ENCODE data around the gene ABCA13. TPM values are rescaled to one million over a fixed set of nuclear protein-coding genes. Genes with fewer than 3 reads are reported as not detected.

ABCA13 gene
- polyA plus RNA-seq, 4 donors = 0.76 to 1.0 (median 0.96) TPM

GRCh38 chr7:48473205-48473865 is 302.1 kb downstream of the ABCA13 start:
- DNase-seq (ENCODE audit: low read depth in 4 of 4, low spot score in 3 of 4) = no peak

- DNase-seq (ENCODE audit: low read depth in 4 of 4, low spot score in 3 of 4) = no peak
These were observed 310.0 kb downstream of the ABCA13 start for GRCh38 chr7:48481235-48481634.

GRCh38 chr7:48497521-48497920 is 326.3 kb downstream of the ABCA13 start:
- DNase-seq (ENCODE audit: low read depth in 4 of 4, low spot score in 3 of 4) = no peak

GRCh38 chr7:48502021-48502420 is 330.8 kb downstream of the ABCA13 start:
- no peak for DNase-seq (ENCODE audit: low read depth in 4 of 4, low spot score in 3 of 4)

GRCh38 chr7:48505051-48505450 is 333.8 kb downstream of the ABCA13 start:
- no peak for DNase-seq (ENCODE audit: low read depth in 4 of 4, low spot score in 3 of 4)

- DNase-seq (ENCODE audit: low read depth in 4 of 4, low spot score in 3 of 4) = no peak
These were observed 334.2 kb downstream of the ABCA13 start for GRCh38 chr7:48505466-48505865.

- no peak for DNase-seq (ENCODE audit: low read depth in 4 of 4, low spot score in 3 of 4)
These were observed 335.3 kb downstream of the ABCA13 start for GRCh38 chr7:48506569-48506968.

- DNase-seq (ENCODE audit: low read depth in 4 of 4, low spot score in 3 of 4) = peak in 1 of 4 donors; percentile 7
These were observed 339.8 kb downstream of the ABCA13 start for GRCh38 chr7:48511080-48511479.

GRCh38 chr7:48512892-48513291 is 341.6 kb downstream of the ABCA13 start:
- DNase-seq (ENCODE audit: low read depth in 4 of 4, low spot score in 3 of 4) = no peak

GRCh38 chr7:48515171-48515570 is 343.9 kb downstream of the ABCA13 start:
- DNase-seq (ENCODE audit: low read depth in 4 of 4, low spot score in 3 of 4) = no peak

GRCh38 chr7:48518092-48518491 is 346.8 kb downstream of the ABCA13 start:
- no peak for DNase-seq (ENCODE audit: low read depth in 4 of 4, low spot score in 3 of 4)

GRCh38 chr7:48522692-48523091 is 351.4 kb downstream of the ABCA13 start:
- no peak for DNase-seq (ENCODE audit: low read depth in 4 of 4, low spot score in 3 of 4)

- no peak for DNase-seq (ENCODE audit: low read depth in 4 of 4, low spot score in 3 of 4)
These were observed 354.8 kb downstream of the ABCA13 start for GRCh38 chr7:48525736-48526732.

GRCh38 chr7:48528646-48529045 is 357.4 kb downstream of the ABCA13 start:
- DNase-seq (ENCODE audit: low read depth in 4 of 4, low spot score in 3 of 4) = no peak

- DNase-seq (ENCODE audit: low read depth in 4 of 4, low spot score in 3 of 4) = no peak
These were observed 366.3 kb downstream of the ABCA13 start for GRCh38 chr7:48537561-48537960.

GRCh38 chr7:48540746-48541145 is 369.5 kb downstream of the ABCA13 start:
- DNase-seq (ENCODE audit: low read depth in 4 of 4, low spot score in 3 of 4) = no peak

- no peak for DNase-seq (ENCODE audit: low read depth in 4 of 4, low spot score in 3 of 4)
These were observed 377.4 kb downstream of the ABCA13 start for GRCh38 chr7:48548667-48549066.

- DNase-seq (ENCODE audit: low read depth in 4 of 4, low spot score in 3 of 4) = no peak
These were observed 380.4 kb downstream of the ABCA13 start for GRCh38 chr7:48551652-48552051.

GRCh38 chr7:48563334-48563733 is 392.1 kb downstream of the ABCA13 start:
- DNase-seq (ENCODE audit: low read depth in 4 of 4, low spot score in 3 of 4) = no peak

GRCh38 chr7:48575516-48575915 is 404.3 kb downstream of the ABCA13 start:
- no peak for DNase-seq (ENCODE audit: low read depth in 4 of 4, low spot score in 3 of 4)

- DNase-seq (ENCODE audit: low read depth in 4 of 4, low spot score in 3 of 4) = no peak
These were observed 416.2 kb downstream of the ABCA13 start for GRCh38 chr7:48587475-48587874.

GRCh38 chr7:48594349-48594748 is 423.1 kb downstream of the ABCA13 start:
- DNase-seq (ENCODE audit: low read depth in 4 of 4, low spot score in 3 of 4) = no peak

Measured in right renal pelvis (tissue), 4 donors.